Measurements from ENCODE around the gene TES.

Gene TES

DNA sequence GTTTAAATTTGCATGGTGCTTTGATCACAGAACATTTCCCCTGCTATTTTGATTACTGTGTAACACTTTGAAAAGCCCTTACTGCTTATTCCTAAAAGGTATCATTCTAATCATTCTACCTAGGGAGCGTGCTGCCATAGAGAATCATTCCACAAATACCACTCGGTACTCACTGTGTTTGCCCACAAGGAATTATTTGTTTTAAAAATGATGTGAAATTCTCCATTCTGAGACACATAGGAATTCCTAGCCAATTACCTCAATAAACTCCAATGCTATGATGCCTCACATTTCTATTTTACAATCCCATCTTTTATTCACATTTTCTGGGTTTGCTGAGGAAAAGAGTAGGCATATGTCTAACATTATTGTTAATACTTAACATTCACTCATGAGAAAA, 16.2 kb upstream of the TES start:
- DNase-seq (ENCODE audit: low spot score), result no peak

DNA sequence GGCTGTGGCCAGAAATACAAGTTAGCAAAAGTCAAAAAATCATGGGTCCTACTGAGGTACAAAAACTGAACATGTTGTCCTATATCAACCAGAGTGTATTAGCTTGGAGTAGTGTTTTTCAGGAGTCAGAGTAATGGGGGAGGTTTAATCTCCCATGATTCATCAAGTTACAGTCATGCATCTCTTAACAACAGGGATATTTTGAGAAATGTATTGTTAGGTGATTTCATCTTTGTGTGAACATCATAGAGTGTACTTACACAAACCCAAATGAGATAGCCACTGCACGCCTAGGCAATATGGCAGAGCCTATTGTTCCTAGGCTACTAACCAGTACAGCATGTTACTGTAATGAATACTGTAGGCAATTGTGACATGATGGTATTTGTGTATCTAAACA, 14.9 kb upstream of the TES start:
- DNase-seq (ENCODE audit: low spot score), result no peak

- no peak for DNase-seq (ENCODE audit: low spot score)
These were observed 13.4 kb upstream of the TES start for GRCh38 chr7:116196947-116197346.

DNA sequence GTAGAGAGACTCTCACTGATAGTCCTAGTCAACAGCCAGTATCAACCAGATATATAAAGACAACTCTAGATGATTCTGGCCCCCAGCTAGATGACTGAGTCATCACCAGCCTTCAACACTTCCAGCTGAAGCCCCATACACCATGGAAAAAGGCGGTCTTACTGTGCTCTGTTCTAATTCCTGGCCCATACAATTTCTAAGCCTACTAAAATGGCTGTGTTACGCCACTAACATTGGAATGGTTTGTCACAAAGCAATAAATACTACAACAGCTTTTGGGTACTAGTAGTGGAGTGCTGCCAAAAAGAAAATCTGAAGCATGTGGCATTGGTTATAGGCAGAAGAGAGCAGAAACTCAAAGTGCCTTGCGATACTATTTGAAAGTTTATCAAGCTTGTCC, 13.0 kb upstream of the TES start:
- no peak for DNase-seq (ENCODE audit: low spot score)

DNA sequence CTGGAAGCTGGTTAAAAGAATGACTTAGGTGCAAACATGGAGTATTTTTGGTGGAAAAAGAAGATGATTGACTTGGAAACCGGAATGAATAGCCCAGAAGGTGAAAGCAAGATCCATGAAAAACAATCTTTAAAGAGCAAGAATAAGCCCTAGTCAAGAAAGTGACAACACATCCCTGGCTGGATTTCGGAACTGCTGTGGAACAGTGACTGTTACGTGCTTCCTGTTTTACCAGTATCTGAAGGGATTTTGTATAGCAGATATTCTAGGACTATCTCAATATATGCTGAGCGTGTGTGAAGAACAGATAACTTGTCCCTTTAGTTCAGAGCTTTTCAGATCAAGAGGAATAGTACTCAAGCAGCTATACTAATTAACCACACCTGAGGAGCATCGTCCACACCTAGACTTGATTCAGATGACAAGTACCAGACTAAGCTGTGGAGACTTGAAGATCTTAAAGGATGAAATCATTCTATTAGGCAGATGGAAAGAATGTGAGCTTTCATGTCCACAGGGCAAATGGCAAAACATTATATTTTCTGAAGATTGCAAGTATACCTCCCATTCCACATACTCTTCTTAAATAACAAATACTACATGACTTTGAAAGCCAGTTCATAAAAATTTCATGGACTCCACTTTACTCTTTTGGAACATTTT, 11.5 kb upstream of the TES start:
- no peak for DNase-seq (ENCODE audit: low spot score)

- no peak for DNase-seq (ENCODE audit: low spot score)
These were observed 9.4 kb upstream of the TES start for GRCh38 chr7:116200963-116201362.

DNA sequence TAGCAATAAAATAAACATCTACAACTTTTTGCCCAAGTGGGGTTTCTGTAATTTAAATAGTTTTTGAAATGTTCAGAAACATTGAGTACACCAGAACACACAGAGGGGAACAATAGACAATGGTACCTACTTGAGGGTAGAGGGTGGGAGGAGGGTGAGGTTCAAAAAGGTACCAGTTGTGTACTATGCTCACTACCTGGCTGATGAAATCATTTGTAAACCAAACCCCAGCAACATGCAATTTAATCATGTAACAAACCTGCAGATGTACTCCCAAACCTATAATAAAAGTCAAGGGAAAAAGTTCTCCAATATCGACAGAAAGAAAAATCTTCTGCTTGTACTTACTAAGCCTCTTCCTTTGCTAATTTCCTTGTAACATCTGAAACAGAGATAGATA, 4.2 kb upstream of the TES start:
- DNase-seq (ENCODE audit: low spot score), result no peak

GRCh38 chr7:116208919-116209318, 1.4 kb upstream of the TES start:
- DNase-seq (ENCODE audit: low spot score), result no peak

DNA sequence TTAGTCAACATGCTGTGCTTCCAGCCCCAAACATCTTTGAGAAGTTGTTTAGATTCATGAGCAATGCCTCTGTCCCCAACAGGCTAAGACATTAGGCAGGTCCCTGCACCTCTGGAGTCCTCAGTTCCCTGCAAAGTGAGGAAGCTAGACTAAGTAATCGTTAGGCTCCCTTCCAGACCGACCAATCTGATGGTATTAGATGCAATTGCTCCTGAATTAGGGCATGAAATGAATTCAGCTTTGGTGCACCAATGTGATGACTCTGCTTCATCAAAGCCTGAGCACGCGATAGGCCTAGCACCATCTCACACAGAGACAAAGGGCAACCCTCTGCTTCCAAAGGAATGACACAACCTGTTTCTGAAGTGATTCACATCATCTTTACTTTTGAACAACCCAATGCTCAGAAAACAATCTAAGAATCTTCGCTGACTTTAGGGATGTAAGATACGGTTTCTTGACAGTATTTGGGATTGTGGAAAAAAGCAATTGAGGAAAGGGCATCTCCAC, 723 bp upstream of the TES start:
- DNase-seq (ENCODE audit: low spot score), result no peak

DNA sequence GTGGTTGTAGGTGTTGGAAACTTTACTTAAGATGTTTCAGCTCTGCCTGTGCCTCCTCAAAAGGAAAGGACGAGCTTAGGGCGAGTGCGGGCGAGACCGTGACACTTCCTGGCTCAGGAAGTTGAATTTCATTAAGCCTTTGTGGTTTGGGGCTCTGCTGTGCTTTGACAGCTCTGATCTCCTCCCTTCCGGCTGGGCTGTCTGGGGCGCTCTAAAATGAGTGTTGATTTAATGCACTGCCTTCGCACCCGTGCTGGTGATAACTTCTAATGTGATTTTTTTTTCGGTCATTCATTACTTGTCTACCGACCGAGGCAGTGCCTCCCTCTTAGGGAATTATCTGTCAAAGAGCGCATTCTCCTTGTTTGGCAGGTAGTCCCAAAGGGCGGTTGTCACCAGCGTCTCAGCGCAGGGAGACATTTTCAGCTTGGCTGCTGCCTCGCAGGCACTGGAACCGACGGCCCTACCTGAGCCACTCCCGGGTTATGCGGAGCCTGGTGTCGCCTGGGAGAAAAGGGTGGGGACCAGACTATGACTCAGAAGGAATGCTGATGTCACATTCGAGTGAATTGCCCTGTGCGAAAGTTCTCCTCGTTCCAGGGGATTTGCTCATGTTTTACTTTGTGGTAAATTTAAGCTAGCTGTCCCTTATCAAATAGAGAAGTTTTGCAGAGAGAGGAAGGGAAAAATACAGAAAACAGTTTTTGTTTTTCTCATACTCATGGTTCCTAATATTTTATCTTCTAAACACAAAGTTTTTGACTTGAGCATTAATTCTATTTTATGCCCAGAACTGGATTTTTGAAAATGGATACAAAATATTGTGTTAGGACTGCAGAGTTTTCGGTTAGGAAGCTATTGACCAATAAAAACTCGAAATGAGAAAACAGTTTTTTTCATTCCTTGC, 920 bp downstream of the TES start:
- no peak for DNase-seq (ENCODE audit: low spot score)

- DNase-seq (ENCODE audit: low spot score), result no peak
These were observed 1.7 kb downstream of the TES start for GRCh38 chr7:116211913-116212596.

DNA sequence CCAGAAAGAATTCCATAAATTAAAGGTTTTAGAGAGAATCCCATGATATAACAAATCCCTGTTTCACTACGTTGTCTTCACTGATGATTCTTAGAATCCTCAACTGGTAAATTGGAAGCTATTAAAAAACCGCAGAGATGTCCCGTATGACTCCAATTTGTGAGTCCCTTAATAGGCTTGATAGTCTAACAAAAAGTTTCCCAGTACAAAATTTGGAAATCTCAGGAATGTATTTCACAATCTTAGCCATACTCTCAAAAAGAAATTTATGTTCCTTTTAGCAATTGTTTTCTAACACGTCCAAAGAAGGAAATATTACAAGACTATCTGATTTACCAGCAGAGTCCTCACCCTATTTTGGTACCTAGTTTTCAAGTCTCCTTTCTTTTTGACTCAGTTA, 2.5 kb downstream of the TES start:
- DNase-seq (ENCODE audit: low spot score), result no peak

DNA sequence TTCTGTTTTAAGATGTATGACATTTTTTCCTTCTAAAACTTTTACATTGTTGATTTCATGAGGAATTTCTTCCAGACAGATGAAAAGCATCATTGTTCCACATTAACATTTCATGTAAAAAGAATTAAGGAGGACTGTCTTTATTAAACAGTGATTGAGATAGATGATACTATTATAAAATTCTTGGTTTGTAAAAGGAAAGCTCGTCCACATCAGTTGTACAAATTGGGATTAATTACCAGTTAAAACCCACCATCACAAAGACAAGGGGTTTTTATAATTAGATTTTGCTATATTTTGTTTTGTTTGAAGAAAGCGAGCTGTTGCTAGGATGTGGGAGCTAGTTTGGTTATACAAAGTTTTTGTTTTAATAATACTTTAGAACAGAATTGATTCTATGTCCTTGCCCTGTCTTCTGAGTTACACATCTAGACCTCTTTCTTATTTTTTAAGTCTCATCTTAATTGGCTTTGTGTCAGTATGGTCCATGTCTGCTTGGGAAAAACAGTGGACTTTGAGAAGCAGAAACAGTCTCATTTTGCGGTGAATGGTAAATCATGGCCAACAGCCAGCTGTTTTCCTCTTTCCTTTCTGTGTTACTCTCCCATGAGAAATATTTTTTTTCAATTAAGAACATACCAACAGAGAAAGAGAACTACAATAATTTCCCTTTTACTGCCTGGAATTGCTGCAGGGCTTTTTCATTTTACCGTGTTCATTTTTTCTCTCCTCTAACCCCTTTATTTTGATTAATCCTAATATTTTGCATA, 3.2 kb downstream of the TES start:
- no peak for DNase-seq (ENCODE audit: low spot score)

DNA sequence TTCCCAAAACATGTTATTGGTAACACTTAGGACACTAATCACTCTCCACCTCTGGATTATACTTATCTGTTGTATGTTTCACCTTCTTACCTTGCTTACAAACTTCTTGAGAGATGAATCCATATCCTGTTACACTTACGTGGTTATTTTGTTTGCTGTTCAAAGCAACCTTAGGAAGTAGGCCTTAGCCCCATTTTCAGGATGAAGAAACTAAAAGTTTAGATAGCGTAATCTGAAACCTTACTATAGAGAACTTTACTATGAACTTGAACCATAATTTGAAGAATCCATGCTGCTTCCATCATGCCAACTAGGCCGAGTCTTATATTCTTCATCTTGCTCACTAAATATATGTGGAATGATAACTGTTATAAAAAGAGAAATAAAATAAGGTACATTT, 4.6 kb downstream of the TES start:
- DNase-seq (ENCODE audit: low spot score), result no peak

- no peak for DNase-seq (ENCODE audit: low spot score)
These were observed 5.2 kb downstream of the TES start for GRCh38 chr7:116215551-116215950.

- no peak for DNase-seq (ENCODE audit: low spot score)
These were observed 6.7 kb downstream of the TES start for GRCh38 chr7:116216956-116217571.

DNA sequence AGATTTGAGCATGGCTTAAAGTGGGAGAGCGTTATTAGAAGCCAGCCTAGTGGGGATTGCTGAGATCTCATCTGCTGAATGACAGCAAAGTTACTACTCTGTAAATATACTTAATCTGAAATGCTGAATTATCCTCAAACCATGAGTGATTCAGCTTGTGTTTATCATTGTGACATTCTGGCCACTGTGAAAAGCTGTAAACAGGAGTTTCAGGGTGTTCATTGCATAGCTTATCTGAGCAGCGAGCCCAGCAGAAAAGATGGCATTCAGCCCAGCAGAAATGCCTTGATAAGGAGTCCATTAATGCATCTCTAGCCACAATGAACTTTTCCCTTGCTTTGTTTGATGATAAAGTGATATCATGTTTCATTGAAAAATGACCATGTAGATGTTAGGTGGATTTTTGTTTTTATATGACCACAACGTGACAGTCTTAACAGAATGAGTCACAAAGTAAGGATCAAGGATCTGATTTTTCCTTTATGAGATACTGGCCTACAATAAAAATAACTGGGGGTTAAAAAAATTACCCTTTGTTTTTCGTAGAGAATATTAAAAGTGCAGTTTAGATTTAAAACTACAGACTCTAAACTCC, 7.8 kb downstream of the TES start:
- DNase-seq (ENCODE audit: low spot score), result no peak

DNA sequence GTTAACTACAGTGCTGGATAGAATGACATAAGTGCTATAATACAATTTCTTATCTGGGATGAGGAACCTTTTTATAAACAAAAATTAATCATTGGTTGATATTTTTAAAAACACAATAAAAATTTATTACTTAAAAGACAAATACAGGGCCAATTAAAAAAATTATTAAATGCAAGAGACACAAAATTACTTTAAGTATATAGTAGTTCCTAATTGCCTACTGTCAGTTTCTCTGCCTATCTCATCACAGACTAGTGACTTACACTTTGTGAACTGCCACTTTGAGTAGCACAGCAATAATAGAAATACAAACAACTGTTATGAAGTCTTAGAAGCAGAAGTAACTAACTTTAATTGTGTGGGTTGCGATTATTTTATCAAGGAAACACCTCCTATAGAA, 8.4 kb downstream of the TES start:
- DNase-seq (ENCODE audit: low spot score), result no peak

- no peak for DNase-seq (ENCODE audit: low spot score)
These were observed 8.9 kb downstream of the TES start for GRCh38 chr7:116219288-116219687.

- DNase-seq (ENCODE audit: low spot score), result no peak
These were observed 9.5 kb downstream of the TES start for GRCh38 chr7:116219834-116220233.

GRCh38 chr7:116222501-116222900, 12.2 kb downstream of the TES start:
- DNase-seq (ENCODE audit: low spot score), result no peak

Measured in cerebellar cortex (tissue), 1 donor.